NCI-H748 (cell line): ENCODE results near the gene ZNF501.
A peak's percentile ranks its signal among the peaks of the same experiment; 100 is the strongest.

Source experiments
- DNase-seq: peaks from one replicate; lab custom pipeline; 2025; ENCODE audit not compliant: unreplicated experiment; lab: John Stamatoyannopoulos, UW

ZNF501 gene

DNA sequence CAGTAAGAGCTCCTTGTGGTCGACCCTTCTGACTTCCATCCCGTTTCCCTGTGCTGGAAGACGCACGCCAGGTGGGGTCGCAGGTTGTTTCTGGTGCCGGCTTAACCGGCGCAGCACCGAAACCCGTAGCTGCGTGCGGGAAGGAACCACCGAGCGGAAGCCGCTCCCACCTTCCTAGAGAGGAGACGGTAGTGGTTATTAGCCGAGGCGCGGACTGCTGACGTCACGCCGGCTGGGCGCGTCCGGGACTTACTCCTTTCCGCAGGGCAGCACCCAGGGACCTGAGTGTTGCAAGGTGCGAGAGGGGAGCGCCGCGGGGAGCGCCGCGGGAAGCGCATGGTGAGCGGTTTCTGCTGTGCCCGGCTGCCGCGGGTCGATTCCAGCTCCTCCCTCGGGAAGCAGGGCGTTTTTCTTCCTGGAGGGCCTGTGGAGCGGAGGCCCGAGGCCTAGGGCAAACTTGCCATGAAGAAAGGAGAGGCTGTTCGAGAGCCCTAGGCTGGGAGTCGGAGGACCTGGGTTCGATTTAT is at the start of gene ZNF501:
TSS of gene ZNF501 (plus strand) at position 252 of the 527 bp plus-strand sequence. CDS start 4,787 bp downstream, outside the sequence.
- peak; percentile 93 for DNase-seq

DNA sequence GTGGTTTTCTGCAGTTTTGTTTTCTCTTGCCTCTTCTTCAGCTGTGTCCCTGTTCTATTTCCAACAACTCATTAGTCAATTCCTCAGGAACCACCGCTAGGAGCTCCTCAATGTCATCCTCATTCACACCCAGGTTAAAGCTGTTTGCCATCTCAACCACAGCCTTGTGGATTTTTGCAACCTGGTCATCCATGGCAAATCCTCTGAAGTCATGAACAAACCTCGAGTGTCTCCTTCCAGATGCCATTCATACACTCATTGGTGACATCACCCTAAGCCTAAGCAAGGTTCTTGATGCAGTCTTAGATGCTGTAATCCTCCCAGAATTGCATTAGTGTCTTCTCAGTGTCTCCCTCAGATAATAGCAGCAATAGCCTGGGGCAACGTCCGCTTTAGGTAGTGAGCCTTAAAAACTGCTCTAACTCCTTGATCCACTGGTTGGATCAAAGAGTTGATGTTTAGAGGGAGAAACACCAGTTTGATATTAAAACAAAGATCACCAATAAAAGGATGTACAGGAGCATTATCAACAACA is 48.4 kb upstream of the ZNF501 start:
- DNase-seq, result no peak

DNA sequence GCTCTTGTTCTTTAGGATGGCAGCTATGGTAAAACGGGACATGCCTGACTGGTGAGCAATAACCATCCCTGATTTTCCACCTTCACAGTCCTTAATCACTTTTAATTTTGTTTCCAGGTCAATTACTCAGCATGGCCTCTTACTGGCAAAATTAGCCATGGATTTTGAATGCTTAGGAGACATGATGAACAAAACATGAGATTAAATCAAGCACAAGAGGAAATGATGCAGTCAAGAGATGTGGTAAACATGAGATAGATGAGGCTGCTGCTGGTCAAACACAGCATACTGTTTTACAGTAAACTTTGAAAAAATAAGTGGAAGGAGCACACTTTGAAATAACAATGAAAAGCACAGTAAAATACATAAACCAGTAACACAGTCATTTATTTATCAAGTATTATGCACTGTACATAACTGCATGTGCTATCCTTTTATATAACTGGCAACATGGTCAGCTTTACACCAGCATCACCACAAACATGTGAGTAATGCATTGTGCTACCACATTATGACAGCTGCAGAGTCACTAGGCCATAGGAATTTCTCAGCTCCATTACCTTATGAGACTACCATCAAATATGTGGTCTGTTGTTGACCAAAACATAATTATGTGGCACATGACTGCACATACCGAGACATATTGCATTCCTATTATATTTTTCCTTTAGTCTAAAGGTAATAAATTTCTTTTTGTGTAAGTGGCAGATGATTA is 47.1 kb upstream of the ZNF501 start:
- no peak for DNase-seq

DNA sequence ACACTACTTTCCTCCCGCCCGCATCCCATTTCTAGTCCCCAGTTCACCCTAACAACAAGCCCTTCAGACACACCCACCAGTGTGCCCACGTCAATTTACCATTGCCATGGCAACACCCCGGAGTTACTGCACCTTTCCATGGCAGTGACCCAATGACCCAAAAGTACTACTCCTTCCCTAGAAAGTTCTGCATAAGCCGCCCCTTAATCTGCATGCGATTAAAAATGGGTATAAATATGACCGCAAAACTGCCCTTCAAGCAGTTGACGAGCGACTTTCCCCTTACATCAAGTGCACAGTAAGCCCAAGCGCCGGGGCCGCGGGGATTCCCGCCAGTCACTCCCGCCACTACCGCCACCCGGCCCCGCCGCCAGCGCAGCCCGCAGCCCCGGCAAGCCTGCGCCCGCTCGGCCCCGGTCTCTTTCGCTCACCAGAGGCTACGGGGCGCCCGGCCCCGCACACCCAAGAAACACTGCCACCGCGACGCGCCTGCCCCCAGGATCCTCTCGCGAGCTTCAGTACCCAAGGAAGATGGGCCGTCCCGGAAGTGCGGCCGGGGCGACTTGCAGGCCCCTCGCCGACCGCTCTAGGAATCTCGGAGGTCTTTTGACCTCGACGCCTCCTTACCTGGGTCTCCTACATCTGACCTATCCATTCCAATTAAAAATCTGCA is 44.2 kb upstream of the ZNF501 start:
- DNase-seq, result peak; percentile 91

DNA sequence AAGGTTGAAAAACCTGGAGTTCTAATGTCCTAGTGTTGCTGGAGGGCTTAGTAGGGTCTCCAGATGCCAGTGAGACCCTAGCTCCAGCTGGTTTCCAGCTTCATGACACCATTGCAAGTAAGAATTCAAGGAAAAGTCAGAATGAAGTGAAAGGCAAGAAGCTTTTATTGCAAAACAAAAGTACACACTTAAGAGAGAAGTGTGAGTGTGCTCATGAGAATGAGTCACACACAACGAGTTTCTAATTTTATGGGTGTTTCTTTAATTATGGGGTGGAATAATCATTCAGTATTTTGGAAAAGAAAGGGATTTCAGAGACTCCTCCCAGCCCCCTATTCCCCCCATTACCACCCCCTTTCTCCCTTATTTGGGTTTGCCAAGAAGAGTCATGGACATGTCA is 41.5 kb upstream of the ZNF501 start:
- DNase-seq, result no peak

DNA sequence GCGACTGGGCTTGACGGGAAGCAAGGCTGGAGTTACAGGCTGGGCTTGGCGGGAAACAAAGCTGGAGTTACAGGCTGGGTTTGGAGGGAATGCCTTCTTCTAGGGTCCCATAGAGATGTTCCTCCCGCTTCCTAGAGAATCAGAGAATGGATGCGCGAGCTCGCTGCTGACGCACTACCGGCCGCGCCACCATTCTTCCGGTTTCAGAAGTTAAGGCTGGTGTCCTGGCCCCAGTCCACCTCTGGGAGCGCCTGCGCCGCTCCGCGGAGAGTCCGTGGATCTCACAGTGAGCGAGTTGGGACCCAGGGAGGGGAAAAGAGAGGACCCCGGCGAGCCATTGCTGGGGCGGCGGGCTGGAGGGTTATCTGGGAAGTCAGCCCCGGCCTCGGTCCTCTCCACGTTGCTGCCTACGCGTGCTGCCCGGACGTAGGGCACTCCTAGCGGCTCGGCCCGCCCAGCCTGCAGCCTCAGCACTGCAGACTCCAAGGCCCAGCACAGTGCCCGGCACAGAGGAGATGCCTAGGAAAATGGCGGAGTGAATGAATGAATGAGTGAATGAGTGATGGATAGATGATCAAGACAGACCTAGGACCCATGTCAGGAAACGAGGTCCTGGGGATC is 16.9 kb upstream of the ZNF501 start, which contains the start of gene ZNF502:
TSS of gene ZNF502 (plus strand) at position 206 of the 621 bp plus-strand sequence. CDS start 7,602 bp downstream, outside the sequence.
- DNase-seq, result peak; percentile 92

DNA sequence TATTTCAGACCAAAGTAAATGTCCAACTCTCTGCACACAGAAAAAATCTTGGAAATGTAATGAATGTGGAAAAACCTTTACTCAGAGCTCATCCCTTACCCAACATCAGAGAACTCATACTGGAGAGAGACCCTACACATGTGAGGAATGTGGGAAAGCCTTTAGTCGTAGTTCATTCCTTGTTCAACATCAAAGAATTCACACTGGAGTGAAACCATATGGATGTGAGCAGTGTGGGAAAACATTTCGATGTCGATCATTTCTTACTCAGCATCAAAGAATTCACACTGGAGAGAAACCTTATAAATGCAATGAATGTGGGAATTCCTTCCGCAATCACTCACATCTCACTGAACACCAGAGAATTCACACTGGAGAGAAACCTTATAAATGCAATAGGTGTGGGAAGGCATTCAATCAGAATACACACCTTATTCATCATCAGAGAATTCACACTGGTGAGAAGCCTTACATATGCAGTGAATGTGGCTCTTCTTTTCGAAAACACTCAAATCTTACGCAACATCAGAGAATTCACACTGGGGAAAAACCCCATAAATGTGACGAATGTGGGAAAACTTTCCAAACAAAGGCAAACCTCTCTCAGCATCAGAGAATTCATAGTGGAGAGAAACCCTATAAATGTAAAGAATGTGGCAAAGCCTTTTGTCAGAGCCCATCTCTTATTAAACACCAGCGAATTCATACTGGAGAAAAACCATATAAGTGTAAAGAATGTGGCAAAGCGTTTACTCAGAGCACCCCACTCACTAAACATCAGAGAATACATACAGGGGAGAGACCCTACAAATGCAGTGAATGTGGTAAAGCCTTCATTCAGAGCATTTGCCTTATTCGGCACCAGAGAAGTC is 8.0 kb upstream of the ZNF501 start:
- peak; percentile 2 for DNase-seq

DNA sequence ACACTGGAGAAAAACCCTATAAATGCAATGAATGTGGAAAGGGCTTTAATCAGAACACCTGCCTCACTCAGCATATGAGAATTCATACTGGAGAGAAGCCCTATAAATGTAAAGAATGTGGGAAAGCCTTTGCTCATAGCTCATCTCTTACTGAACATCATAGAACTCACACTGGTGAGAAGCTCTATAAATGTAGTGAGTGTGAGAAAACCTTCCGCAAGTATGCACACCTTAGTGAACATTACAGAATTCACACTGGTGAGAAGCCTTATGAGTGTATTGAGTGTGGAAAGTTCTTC is 7.4 kb upstream of the ZNF501 start:
- DNase-seq, result no peak

DNA sequence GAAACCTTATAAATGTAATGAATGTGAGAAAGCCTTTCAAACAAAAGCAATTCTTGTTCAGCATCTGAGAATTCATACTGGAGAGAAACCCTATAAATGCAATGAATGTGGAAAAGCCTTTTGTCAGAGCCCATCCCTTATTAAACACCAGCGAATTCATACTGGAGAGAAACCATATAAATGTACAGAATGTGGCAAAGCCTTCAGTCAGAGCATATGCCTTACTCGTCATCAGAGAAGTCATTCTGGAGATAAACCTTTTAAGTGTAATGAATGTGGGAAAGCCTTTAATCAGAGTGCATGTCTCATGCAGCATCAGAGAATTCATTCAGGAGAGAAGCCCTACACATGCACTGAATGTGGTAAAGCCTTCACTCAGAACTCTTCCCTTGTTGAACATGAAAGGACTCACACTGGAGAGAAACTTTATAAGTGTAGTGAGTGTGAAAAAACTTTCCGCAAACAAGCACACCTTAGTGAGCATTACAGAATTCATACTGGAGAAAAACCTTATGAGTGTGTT is 5.3 kb downstream of the ZNF501 start:
- no peak for DNase-seq

DNA sequence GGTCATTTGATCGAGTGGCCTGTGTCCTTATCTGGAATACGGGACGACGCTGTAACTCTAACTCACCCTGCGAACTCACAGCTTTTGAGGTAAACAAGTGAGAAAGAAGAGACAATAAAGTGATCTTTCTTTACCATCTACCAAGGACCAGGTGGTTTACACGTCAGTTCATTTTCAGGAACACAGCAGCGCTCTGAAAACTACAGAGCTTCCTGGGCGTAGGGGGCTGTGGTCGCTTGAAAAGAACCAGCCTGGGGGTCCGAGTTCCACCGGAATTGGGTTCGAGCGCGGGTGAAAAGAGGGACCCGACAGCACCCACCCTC is 31.6 kb downstream of the ZNF501 start:
- DNase-seq, result no peak

DNA sequence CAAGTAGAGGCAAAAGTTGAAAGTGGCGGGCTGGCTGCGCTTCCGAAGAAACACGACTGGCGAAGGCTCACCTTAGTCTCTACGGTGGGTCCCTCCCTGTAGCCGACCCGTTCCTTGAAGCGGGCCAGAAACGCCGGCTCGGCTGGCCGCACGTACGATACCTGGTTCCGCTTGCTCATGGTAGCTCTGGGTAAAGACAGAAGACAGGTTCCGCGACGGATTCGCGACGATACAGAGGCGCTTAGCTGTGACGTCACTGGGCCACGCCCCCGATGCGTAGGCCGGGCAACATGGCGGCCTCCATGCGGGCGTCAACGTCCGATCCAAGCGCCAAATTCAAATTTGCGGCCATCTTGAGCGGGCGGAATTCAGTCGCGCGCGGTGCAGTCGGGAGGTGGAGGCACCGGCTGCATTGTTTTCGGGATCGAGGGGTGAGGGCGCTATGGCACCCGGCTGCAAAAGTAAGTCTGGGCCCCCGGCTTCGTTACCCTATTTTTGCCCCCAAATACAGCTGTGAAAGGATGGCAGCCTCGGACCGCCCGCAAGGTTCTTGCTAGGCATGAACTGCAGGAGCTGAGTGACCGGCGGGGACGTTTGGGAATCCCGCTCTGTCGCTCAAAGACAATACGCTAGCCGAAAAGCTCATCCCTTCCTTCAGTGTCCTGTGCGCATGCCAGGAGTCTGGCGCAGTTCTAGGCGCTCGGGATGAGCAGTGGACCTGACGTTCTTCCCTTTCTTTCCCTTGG is 32.2 kb downstream of the ZNF501 start, which contains the start of the genes KIAA1143 and KIF15:
TSS of gene KIAA1143 (minus strand) at position 196 of the 746 bp plus-strand sequence. CDS start at position 179, 17 bp downstream.
TSS of gene KIF15 (plus strand) at position 371 of the 746 bp plus-strand sequence. CDS start at position 443, 72 bp downstream.
- DNase-seq, result peak; percentile 92

DNA sequence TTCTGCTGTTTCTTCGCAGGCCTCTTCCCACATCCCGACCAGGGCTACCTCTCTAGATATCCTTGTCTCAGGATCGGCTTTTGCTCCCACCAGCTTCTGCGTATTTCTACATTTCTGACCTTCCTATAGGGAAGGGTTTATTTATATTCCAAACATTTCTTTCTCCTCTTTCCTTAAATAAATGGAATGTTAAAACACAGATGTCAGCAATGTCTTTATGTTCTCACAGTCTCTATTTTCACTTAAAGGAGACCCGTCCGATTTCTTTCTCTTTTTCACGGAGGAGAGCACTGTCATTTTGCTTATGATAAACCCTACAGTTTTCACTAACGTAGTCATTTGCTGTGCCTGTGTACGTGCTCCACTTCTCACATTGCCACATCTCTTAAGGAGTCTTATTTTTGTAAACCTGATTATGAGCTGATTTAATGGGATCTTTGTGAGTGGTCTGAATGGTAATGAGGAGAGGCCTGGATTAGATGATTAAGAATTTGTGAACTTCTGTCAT is 32.8 kb downstream of the ZNF501 start:
- DNase-seq, result peak; percentile 23

DNA sequence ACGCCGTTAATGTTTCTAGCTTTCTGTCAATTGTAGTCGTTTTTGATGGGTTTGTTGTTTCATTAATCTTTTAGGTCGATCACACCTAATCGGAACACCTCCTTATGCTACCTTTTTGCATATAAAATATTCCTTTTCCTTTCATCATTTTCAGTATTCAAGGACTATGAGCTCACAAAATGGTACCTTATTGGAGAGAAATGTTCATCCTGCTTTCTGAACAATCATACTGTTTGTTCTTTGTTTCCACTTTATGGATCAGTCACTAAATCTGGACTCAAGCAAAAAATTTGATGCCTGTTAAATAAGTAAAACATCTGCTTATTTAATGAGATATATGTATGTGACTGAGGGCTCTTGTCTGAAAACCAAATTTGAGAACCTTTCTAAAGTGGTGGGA is 33.3 kb downstream of the ZNF501 start:
- no peak for DNase-seq

DNA sequence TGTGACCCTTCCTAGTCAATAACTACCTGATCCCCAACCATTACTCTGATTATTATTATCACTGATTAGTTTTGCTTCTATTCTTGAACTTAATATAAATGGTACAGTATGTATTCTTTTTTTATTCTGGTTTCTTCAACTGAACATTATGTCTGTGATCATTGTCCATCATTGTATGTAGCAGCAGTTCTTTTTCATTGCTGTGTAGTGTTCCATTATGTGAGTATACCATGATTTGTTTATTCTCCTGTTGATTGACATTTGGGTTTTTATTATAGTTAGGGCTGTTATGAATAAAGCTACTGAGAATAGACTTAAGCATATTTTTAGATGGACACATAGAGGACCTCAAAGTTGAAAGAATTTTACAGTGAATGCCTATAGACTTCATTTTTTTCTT is 34.8 kb downstream of the ZNF501 start:
- DNase-seq, result no peak

DNA sequence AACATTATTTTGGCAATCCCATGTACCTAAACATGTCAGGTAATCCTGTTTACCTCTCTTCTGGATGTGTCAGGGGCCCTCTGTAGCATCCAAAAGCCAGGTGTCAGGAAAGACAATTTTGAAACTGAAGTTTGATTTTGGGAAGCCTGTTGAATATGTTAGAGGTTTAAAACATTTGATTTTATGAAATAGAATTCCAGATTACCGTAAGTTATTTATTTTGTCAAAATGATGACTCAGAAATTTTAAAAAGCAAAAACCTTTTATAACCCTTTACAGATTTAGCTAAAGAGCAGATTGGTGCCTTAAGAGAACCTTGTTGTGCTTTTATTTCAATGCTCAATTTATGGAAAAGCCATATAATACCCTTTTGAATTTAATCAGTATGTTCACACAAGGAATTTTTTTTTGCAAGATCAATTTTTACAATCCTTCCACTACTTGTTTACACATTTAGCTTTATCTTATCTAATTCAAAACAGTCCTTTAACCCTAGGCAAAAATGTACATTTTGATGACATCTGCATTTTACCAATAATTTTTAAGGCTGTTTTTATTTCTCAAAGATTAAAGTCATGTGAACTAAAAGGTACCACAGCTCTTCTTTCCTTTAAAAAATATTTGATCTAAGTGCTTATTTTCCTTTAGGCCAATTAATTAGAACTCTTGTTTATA is 42.1 kb downstream of the ZNF501 start:
- no peak for DNase-seq

DNA sequence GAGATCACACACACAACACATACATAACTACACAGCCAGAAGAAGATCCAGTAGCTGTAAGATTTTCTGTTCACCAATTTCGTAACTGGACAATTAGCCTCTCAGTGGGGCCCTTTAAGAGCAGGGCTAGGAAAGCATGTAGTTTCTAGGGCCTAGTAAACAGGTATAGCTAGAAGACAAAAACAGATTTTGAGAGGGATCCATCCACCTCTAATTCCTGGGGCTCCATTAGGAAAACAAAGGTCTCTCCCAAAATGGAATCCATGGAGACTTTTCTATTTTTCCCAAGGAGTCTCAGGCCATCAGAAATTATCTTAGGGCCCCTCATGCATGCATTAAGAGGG is 42.6 kb downstream of the ZNF501 start:
- DNase-seq, result no peak

DNA sequence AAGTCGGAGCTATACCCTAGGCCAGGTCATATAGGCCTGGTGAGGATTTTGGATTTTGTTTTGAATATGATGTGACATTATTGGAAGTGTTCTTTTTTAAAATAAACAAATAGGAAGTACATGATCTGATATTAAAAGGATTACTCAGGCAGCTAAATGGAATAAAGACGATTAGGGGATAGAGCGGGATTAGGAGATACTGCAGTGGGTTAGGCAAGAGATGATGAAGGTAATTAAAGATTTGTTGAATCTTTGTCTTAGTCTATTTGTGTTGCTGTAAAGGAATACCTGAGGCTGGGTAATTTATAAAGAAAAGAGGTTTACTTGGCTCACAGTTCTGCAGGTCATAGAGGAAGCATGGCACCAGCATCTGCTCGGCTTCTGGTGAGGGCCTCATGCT is 53.5 kb downstream of the ZNF501 start:
- DNase-seq, result no peak
